Posterior cingulate gyrus (tissue), 11 donors: ENCODE results near the gene ASTN2.

Experiments used
- DNase-seq, 10 donors: peaks; one replicate each; pipeline versions ENCODE4 v3.0.0 to v3.0.0-alpha.2; 2020 to 2021; ENCODE audit warnings: mixed read lengths in 3 of 10
- intact Hi-C: fragments of 100-400 bp; cut with DNase I; formaldehyde crosslinking; loops from one replicate; pipeline ENCODE4 v1.15.1; 2023

Gene ASTN2

GRCh38 chr9:117266855-117267497, 147.9 kb downstream of the ASTN2 start:
- intact Hi-C loops = no loop called here
- DNase-seq = no peak

DNA sequence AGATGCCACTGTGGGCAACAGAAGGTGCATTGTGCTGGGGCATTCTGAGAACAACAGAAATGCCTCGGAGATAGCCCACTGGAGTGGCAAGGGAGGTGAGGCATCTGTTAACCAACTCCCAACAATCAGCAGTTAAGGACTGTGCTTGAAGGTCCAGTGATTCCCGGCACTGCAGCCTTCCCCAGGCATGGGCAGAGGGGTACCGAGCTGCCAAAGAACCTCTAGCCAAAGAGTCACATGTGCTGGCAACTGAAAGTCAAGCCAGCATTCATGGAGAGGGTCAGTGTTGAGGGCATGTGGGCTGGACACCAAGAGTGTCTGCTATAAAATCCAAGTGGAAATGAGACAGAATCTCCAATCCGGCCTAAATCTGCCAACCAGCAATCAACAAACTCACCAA, 149.6 kb downstream of the ASTN2 start:
- intact Hi-C loops = no loop called here
- peak in 8 of 10 donors; percentile 25 to 87 (median 50) for DNase-seq

DNA sequence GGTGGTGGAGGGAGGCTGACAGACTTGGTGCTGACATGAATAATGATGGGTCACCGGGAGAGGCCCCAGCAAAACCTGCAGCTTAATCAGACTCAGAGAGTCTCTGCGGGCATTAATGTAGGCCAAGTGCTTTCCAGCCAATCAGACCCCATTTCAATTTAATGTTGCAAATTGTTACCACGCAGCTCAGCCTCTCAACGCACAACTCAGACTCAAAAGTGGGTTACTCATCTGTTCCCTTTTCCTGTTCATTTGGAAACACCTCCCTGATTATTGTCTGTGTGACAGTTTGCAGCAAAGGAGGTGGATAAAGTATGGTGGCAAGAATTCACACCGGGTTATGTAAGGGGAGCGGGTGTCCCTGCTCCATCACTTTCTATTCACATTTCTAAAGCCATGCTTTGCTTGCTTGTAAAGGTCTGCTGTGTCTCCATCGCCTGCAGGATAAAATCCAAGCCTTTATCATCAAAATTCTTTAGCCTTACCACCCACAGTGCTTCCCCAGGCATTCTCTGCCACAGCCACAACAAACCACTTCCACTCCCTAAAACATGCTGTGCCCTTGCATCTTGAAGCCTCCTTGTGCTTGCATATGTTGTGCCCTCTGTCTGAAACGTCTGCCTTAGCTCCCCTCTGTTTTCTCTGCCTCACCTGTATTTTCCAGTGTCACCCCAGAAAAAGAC, 156.5 kb downstream of the ASTN2 start:
- DNase-seq = no peak
- intact Hi-C loops = no loop called here

DNA sequence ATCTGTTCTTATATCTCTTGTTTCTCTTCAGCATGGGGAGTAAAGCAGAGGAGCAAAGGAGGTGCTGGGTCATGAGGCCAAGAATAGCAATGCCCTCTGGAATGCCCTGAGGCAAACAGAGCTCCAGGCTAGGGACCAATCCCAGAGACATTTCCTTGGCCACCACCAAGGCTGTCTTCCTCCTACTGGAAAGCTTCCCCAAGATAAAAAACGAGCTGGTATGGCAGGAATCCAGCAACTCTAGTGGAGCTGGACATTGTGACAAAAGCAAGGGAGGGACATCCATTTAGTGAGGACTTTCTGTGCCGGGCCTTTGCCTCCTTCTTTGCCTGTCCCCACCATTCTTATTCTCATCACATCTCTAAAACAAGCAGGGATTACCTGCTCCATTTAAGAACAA, 161.6 kb downstream of the ASTN2 start:
- intact Hi-C loops = no loop called here
- DNase-seq = no peak

- intact Hi-C loops = no loop called here
- no peak for DNase-seq
Observed at GRCh38 chr9:117250610-117251215, 164.1 kb downstream of the ASTN2 start.

DNA sequence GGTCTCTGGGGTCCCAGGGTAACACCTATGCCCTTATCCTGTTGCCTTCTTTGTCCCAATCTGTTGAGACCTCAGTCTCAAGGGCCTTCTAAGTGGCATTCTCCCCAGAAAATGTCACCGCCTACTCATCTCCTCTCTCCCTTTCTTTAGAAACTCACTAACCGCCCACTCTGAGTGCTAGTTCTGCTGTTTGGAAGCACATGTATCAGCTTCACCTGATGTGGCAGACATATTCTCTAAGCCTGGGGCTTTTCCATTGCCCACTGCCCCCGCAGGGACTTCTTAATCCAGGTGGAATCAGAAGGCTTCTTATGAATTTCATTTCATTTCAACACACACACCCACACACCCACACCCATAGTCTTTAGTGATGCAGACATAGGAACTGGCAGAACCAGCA, 165.1 kb downstream of the ASTN2 start:
- intact Hi-C loops = loop anchor here (10.0 kb wide), 1 partner anchor 175 kb away; no protein-coding TSS in a partner anchor
- peak in 5 of 10 donors; percentile 18 to 81 (median 45) for DNase-seq

GRCh38 chr9:117247266-117247665, 167.6 kb downstream of the ASTN2 start:
- DNase-seq = peak in 1 of 10 donors; percentile 18
- intact Hi-C loops = loop anchor here (1.0 to 10.0 kb wide), 3 partner anchors 160 to 172 kb away; no protein-coding TSS in a partner anchor

DNA sequence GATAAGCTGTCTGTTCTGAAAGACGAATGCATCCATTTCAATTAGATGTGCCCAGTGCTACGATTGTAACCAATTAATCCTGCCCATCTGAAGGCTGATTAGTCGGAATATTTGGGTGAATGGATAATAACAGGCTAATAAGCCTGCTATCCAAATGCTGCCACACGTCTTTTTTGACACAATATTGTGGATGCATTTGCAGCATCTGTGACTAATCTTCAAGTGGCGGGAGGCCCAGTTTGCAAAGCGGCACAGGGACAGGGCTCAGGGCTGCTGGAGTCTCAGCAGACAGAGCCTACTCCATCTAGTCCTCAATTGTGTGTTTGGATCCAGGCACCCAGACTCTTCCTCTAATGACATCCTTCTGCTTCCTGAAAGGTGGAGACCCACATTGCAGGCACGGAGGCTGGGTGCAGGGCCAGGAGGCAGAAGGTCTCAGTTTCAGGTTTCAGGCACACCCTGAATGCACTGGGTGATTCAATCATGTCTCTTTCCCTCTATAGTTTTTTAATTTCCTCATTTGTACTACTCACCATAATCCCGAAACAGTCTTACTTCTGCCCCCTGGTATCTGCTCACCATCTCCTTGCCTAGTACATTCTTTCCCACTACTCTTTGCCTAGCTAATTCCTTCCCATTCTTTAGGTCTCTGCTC, 169.6 kb downstream of the ASTN2 start:
- DNase-seq = peak in 4 of 10 donors; percentile 19 to 83 (median 58)
- intact Hi-C loops = loop anchor here (10.0 kb wide), 1 partner anchor 171 kb away; no protein-coding TSS in a partner anchor

DNA sequence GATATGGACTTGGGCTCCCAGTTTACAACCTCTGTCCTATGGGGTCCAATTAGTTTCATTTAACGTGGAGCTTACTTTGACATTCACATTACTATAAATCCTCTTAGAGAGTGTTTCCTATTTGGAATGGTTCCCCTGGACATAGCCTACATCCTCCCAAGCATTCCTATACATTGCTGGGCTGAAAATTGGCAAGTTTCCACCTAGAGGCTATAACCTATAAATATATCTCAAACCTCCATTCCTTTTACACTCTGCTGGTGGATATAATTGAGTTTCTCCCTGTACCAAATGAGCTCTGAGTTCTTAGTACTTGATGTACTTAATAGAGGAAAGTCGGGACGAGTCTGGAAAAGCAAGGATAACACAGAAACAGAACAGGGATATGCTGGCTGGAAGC, 172.8 kb downstream of the ASTN2 start:
- intact Hi-C loops = loop anchor here (10.0 kb wide), 1 partner anchor 167 kb away; no protein-coding TSS in a partner anchor
- no peak for DNase-seq

GRCh38 chr9:117239428-117239827, 175.4 kb downstream of the ASTN2 start:
- intact Hi-C loops = no loop called here

GRCh38 chr9:117234103-117234502, 180.8 kb downstream of the ASTN2 start:
- intact Hi-C loops = no loop called here
- DNase-seq = no peak

More at GRCh38 chr9:117239428-117239827, 175.4 kb downstream of the ASTN2 start:
- no peak for DNase-seq

- intact Hi-C loops = no loop called here
- DNase-seq = no peak
Observed at GRCh38 chr9:117233016-117233415, 181.8 kb downstream of the ASTN2 start.

DNA sequence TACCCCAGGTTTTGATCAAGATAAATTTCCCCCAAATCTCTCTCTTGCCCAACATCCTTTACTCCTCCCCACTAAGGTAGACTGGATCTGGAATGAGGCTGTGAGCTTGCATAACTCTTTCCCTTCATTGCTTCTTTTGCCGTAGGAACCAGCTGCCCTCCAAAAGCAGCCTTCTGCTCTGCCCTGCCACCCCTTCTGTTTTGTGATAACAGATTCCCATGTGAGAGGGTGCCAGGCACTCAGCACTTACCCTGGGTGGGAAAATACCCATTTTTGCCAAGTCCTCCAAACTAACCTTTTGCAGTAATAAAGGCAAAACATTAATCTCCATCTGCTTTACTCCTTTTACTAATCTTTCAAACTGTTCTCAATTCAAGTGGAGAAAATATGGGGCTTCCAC, 182.6 kb downstream of the ASTN2 start:
- intact Hi-C loops = no loop called here
- DNase-seq = no peak

DNA sequence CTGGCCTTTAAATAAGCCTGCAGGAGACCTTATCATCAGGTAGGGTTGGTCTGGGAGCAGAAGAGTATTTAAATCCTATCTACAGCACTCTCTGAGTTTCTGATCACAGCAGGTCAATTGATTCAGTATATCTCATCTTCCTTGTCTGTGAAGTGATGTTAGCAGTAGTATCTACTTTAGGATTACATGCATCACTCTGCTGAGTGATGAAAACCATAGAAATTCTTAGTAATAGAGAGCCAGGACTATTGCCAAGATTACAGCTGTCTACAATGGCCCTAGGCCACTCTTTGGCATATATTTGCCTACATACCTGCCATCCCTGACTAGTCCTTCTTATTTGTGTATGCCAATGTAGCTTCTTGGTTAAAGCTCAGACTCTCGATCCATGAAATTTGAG, 183.8 kb downstream of the ASTN2 start:
- intact Hi-C loops = no loop called here
- no peak for DNase-seq

GRCh38 chr9:117224695-117225094, 190.2 kb downstream of the ASTN2 start:
- DNase-seq = no peak
- intact Hi-C loops = no loop called here

GRCh38 chr9:117218951-117219350, 195.9 kb downstream of the ASTN2 start:
- intact Hi-C loops = no loop called here
- DNase-seq = no peak

GRCh38 chr9:117214416-117214815, 200.4 kb downstream of the ASTN2 start:
- intact Hi-C loops = no loop called here
- no peak for DNase-seq

DNA sequence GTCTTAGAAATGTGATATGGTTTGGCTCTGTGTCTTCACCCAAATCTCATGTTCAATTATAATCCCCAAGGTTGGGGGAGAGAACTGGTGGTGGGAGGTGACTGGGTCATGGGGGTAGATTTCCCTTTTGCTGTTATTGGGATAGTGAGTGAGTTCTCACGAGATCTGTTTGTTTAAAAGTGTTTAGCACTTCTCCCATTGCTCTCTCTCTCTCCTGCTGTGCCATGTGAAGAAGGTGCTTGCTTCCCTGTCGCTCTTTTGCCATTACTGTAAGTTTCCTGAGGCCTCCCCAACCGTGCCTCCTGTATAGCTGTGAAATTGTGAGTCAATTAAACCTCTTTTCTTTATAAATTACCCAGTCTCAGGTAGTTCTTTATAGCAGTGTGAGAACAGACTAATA, 203.6 kb downstream of the ASTN2 start:
- no peak for DNase-seq
- intact Hi-C loops = no loop called here

GRCh38 chr9:117205806-117206205, 209.1 kb downstream of the ASTN2 start:
- intact Hi-C loops = no loop called here
- DNase-seq = no peak

DNA sequence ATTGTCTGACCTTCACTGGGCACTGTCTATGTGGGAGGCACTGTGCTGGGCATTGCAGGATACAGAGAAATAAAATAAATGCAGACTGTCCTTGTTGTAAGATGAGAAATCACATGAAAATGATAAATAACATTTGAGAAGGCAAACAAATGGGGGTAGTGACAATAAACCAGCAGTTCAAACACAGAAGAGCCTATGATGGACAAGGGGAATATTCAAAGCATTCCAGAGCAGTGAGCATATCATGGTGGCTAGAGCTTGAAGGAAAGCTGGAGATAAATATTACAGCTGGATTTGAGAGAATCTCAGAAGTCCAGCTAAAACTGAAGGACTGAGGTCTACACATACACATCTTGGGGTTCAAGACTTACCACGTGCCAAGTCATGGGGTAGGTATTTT, 209.9 kb downstream of the ASTN2 start:
- no peak for DNase-seq
- intact Hi-C loops = no loop called here
